ENCODE measurements around the gene PHRF1. TPM values are rescaled to one million over a fixed set of nuclear protein-coding genes. Genes with fewer than 3 reads are reported as not detected.

PHRF1 gene
- total and polyA plus RNA-seq, 2 experiments from 2014 or later: 25.6 to 26.9 TPM

DNA sequence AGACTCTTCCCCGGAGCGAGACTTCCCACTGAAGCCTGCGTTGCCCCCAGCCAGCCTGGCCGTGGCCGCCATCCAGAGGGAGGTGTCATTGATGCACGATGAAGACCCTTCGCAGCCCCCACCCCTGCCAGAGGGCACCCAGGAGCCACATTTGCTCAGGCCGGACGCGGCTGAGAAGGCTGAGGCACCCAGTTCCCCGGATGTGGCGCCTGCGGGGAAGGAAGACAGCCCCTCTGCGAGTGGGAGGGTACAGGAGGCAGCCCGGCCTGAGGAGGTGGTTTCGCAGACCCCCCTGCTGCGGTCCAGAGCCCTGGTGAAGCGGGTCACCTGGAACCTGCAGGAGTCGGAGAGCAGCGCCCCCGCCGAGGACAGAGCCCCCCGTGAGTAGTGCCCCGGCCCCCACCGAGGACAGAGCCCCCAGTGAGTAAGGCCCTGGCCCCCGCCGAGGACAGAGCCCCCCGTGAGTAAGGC is 33.1 kb downstream of the PHRF1 start:
- H3K36me3 ChIP-seq (replicated peaks; ENCODE audit: insufficient read depth, low read depth): no peaks in the 10 kb centered on the region
- no peak overlapping the region for H2AFZ ChIP-seq
- H4K20me1 ChIP-seq (ENCODE audit: insufficient read depth, poor library complexity, severe bottlenecking): peaks cover 17% of the 10 kb centered on the region
- H3K27ac ChIP-seq: no peak overlapping the region
- H3K9me3 ChIP-seq (ENCODE audit: low read depth): no peaks in the 10 kb centered on the region
- TF ChIP-seq EZH2phosphoT487 (IDR thresholded peaks at IDR 0.05; ENCODE audit: low read depth, severe bottlenecking, unreplicated experiment) (no peak), EZH2 (IDR thresholded peaks at IDR 0.05; ENCODE audit: borderline replicate concordance) (no peak), CTCF (IDR thresholded peaks at IDR 0.05; ENCODE audit: poor library complexity) (no peak)
- H3K79me2 ChIP-seq: no peaks in the 10 kb centered on the region
- peaks cover 5% of the 10 kb centered on the region for H3K4me1 ChIP-seq (ENCODE audit: insufficient read depth)
- H3K27me3 ChIP-seq: no peaks in the 10 kb centered on the region
- WGBS (ENCODE audit: low lambda C conversion rate, missing lambda C conversion rate): 94% methylated on average over 18 of the region's 28 CpGs
- H3K4me2 ChIP-seq: no peak overlapping the region
- no peaks in the 10 kb centered on the region for H3K9me2 ChIP-seq (replicated peaks; ENCODE audit: insufficient read depth)
- no peak for DNase-seq (ENCODE audit: low spot score)
- no peak overlapping the region for H3K4me3 ChIP-seq

DNA sequence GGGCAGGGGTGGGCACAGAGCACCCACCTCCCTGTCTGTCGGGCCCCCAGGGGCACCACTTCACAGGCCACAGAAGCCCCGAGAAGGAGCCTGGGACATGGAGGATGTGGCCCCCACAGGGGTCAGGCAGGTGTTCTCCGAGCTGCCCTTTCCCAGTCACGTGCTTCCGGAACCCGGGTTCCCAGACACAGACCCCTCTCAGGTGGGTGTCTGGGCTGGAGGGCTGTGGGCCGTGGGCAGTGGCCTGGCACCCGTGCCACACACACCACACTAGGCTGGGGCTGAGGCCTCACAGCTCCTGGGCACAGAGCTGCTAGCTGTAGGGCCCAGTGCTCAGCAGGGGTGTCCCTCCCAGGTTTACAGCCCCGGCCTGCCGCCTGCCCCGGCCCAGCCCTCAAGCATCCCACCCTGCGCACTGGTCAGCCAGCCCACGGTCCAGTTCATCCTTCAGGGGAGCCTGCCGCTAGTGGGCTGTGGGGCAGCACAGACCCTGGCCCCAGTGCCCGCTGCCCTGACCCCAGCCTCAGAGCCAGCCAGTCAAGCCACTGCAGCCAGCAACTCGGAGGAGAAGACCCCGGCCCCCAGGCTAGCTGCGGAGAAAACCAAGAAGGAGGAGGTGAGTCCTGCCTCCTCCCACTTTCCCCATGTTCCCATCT is 34.0 kb downstream of the PHRF1 start:
- TF ChIP-seq CTCF (IDR thresholded peaks at IDR 0.05; ENCODE audit: poor library complexity): no peak
- no peak for TF ChIP-seq EZH2phosphoT487 (IDR thresholded peaks at IDR 0.05; ENCODE audit: low read depth, severe bottlenecking, unreplicated experiment)
- TF ChIP-seq EZH2 (IDR thresholded peaks at IDR 0.05; ENCODE audit: borderline replicate concordance): no peak
- Histone ChIP-seq H4K20me1 (ENCODE audit: insufficient read depth, poor library complexity, severe bottlenecking) (peaks cover 23% of the 10 kb centered on the region), H3K4me1 (ENCODE audit: insufficient read depth) (peaks cover 13% of the 10 kb centered on the region), H3K4me3 (no peak overlapping the region), H3K9me3 (ENCODE audit: low read depth) (no peaks in the 10 kb centered on the region), H3K79me2 (no peaks in the 10 kb centered on the region), H3K4me2 (no peak overlapping the region), H3K27ac (no peak overlapping the region), H3K36me3 (replicated peaks; ENCODE audit: insufficient read depth, low read depth) (no peaks in the 10 kb centered on the region), H2AFZ (no peak overlapping the region), H3K27me3 (no peaks in the 10 kb centered on the region), H3K9me2 (replicated peaks; ENCODE audit: insufficient read depth) (no peaks in the 10 kb centered on the region)
- WGBS (ENCODE audit: low lambda C conversion rate, missing lambda C conversion rate): 98% methylated on average over 11 of the region's 18 CpGs
- no peak for DNase-seq (ENCODE audit: low spot score)

DNA sequence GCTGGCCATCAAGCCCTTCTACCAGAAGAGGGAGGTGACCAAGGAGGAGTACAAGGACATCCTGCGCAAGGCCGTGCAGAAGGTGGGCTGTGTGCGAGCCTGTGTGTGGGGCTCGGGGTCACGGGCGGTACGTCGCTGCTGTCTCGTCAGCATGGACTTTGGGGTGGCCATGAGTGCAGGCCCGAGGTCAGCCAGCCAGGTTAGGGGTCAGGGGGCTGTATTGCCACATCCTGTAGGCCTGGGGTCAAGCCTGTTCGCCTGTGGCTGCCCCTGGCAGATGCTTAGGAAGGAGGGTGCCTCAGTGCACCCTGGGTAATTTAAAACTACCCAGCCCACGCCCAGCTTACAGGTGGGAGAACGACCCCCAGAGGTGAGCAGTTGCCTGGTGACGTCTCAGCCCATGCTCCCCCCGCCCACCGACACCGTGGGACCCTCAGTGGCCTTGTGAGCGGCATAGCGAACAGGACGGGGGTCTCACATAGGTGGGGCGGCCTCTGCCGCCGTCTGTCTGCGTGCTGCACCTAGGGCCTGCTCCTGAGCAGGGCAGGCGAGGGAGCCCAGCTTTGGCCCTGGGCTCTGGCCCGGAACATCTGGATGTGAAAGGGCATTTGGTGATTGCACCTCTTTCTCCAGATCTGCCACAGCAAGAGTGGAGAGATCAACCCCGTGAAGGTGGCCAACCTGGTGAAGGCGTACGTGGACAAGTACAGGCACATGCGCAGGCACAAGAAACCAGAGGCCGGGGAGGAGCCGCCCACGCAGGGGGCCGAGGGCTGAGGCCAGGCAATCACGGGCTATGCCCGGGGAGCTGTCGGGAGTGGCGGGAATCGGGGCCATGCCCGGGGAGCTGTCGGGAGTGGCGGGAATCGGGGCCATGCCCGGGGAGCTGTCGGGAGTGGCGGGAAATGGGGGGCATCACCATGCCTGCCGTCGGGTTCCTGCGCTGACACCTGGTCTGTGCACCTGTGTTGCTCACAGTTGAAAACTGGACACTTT is 35.0 kb downstream of the PHRF1 start:
- Histone ChIP-seq H3K79me2 (no peaks in the 10 kb centered on the region), H3K9me2 (replicated peaks; ENCODE audit: insufficient read depth) (no peaks in the 10 kb centered on the region), H3K4me1 (ENCODE audit: insufficient read depth) (peaks cover 14% of the 10 kb centered on the region), H4K20me1 (ENCODE audit: insufficient read depth, poor library complexity, severe bottlenecking) (peaks cover 23% of the 10 kb centered on the region), H3K9me3 (ENCODE audit: low read depth) (no peaks in the 10 kb centered on the region), H3K4me2 (no peak overlapping the region), H2AFZ (no peak overlapping the region), H3K27ac (no peak overlapping the region), H3K36me3 (replicated peaks; ENCODE audit: insufficient read depth, low read depth) (no peaks in the 10 kb centered on the region), H3K27me3 (no peaks in the 10 kb centered on the region), H3K4me3 (no peak overlapping the region)
- TF ChIP-seq EZH2 (IDR thresholded peaks at IDR 0.05; ENCODE audit: borderline replicate concordance) (no peak), CTCF (IDR thresholded peaks at IDR 0.05; ENCODE audit: poor library complexity) (no peak), EZH2phosphoT487 (IDR thresholded peaks at IDR 0.05; ENCODE audit: low read depth, severe bottlenecking, unreplicated experiment) (no peak)
- DNase-seq (ENCODE audit: low spot score): no peak
- WGBS (ENCODE audit: low lambda C conversion rate, missing lambda C conversion rate): 93% methylated on average over 49 of the region's 49 CpGs

Data from hepatocyte (in vitro differentiated cells).